Progenitor cell of endocrine pancreas (in vitro differentiated cells): ENCODE measurements around the gene FNBP1L. TPM values are rescaled to one million over a fixed set of nuclear protein-coding genes. Genes with fewer than 3 reads are reported as not detected.
A peak's percentile ranks its signal among the peaks of the same experiment; 100 is the strongest.

ENCODE experiments used
- DNase-seq: peaks from one replicate; pipeline ENCODE4 v3.0.0; 2021; ENCODE audit warnings: low spot score; ENCODE audit not compliant: unreplicated experiment
- H3K27ac Mint-ChIP-seq: 2 replicates; pipeline ENCODE4 v1.8.0; 2021; ENCODE audit warnings: mild to moderate bottlenecking, moderate library complexity, mixed read lengths
- H3K27me3 Mint-ChIP-seq: 2 replicates; pipeline ENCODE4 v1.8.0; 2021; ENCODE audit warnings: mixed read lengths
- H3K36me3 Mint-ChIP-seq: 2 replicates; pipeline ENCODE4 v1.8.0; 2022; ENCODE audit warnings: mixed read lengths; ENCODE audit not compliant: insufficient read depth
- H3K4me1 Mint-ChIP-seq: 2 replicates; pipeline ENCODE4 v1.8.0; 2021; ENCODE audit warnings: low read depth, mixed read lengths
- H3K4me3 Mint-ChIP-seq: 2 replicates; pipeline ENCODE4 v1.8.0; 2021; ENCODE audit warnings: low read depth, mild to moderate bottlenecking, moderate library complexity, mixed read lengths
- H3K9me3 Mint-ChIP-seq: 2 replicates; pipeline ENCODE4 v1.8.0; 2021; ENCODE audit warnings: low read depth, mixed read lengths
- CTCF ChIP-seq: fragments of 200-600 bp; sonication (generic); IDR thresholded peaks from one replicate; pipeline ENCODE4 v1.5.0; 2021; ENCODE audit warnings: antibody characterized with exemption, mild to moderate bottlenecking; ENCODE audit not compliant: unreplicated experiment
- total RNA-seq: library from RNA; stranded (reverse); gene quantifications from 2 replicates; pipeline ENCODE4 v1.2.1, GENCODE V29; 2021

FNBP1L gene
- total RNA-seq, 1 donor from 2014 or later: 136 TPM

GRCh38 chr1:93601686-93602085 lies 153.8 kb downstream of the FNBP1L start:
- Mint-ChIP-seq H3K27ac (no peak overlapping the region), H3K4me1 (peaks cover 21% of the 10 kb centered on the region)

GRCh38 chr1:93602101-93602500 lies 154.2 kb downstream of the FNBP1L start:
- H3K4me1 Mint-ChIP-seq: peaks cover 21% of the 10 kb centered on the region
- no peaks in the 10 kb centered on the region for H3K27me3 Mint-ChIP-seq
- H3K36me3 Mint-ChIP-seq: peaks cover 2% of the 10 kb centered on the region
- no peak for DNase-seq
- no peak overlapping the region for H3K27ac Mint-ChIP-seq
- H3K4me3 Mint-ChIP-seq: no peak overlapping the region
- no peak for TF ChIP-seq CTCF
- no peaks in the 10 kb centered on the region for H3K9me3 Mint-ChIP-seq

More at GRCh38 chr1:93601686-93602085, 153.8 kb downstream of the FNBP1L start:
- TF ChIP-seq CTCF: no peak
- Mint-ChIP-seq H3K27me3 (no peaks in the 10 kb centered on the region), H3K4me3 (no peak overlapping the region), H3K9me3 (no peaks in the 10 kb centered on the region), H3K36me3 (peaks cover 2% of the 10 kb centered on the region)
- DNase-seq: no peak

- peaks cover 21% of the 10 kb centered on the region for H3K4me1 Mint-ChIP-seq
- H3K4me3 Mint-ChIP-seq: no peak overlapping the region
- H3K9me3 Mint-ChIP-seq: no peaks in the 10 kb centered on the region
- no peaks in the 10 kb centered on the region for H3K27me3 Mint-ChIP-seq
- no peak for TF ChIP-seq CTCF
- H3K36me3 Mint-ChIP-seq: peaks cover 2% of the 10 kb centered on the region
- DNase-seq: no peak
- no peak overlapping the region for H3K27ac Mint-ChIP-seq
These were observed 155.2 kb downstream of the FNBP1L start for GRCh38 chr1:93603106-93603505.

- no peak for TF ChIP-seq CTCF
- Mint-ChIP-seq H3K27me3 (no peaks in the 10 kb centered on the region), H3K4me1 (peaks cover 21% of the 10 kb centered on the region), H3K9me3 (no peaks in the 10 kb centered on the region), H3K4me3 (no peak overlapping the region), H3K36me3 (peaks cover 2% of the 10 kb centered on the region), H3K27ac (peak overlapping the region; percentile 10)
- no peak for DNase-seq
These were observed 155.7 kb downstream of the FNBP1L start for GRCh38 chr1:93603601-93604000.

Other genes with a start within 250 kb of the FNBP1L start
- gene DR1, start 102.2 kb upstream of the FNBP1L start, total RNA-seq: 35.9 and 36.8 TPM in 2 replicates
- 7.1 and 10.5 TPM in 2 replicates for gene BCAR3, start 233.7 kb downstream of the FNBP1L start, total RNA-seq